Measurements from ENCODE around the gene MZT2B.
"Not testable (repeated sequence)": the region's sequence is repeated elsewhere in the genome, so short reads cannot be mapped to it uniquely, and the experiment has no call there.

Gene MZT2B

DNA sequence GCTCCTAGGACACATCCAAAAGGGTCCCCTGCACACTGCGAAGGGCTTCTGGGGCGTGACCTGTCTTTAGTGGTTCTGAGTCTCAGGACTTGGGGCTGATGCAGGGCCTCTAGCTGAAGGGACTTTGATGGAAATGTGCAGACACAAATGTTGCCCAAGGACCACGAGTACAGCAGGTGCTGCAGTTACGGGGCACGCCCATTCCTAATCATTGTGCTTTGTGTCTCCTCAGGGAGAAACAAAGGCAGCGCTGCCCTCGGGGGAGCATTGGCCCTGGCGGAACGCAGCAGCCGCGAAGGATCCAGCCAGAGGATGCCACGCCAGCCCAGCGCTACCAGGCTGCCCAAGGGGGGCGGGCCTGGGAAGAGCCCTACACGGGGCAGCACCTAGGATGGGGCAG is 8.2 kb downstream of the MZT2B start:
- TF ChIP-seq ZFP30 (CRISPR knock-in tag; IDR thresholded peaks at IDR 0.05) (no peak), BACH2 (CRISPR knock-in tag; IDR thresholded peaks at IDR 0.05; ENCODE audit: borderline replicate concordance) (no peak), SNAI2 (CRISPR knock-in tag; IDR thresholded peaks at IDR 0.05) (no peak)
- ATAC-seq: no peak

DNA sequence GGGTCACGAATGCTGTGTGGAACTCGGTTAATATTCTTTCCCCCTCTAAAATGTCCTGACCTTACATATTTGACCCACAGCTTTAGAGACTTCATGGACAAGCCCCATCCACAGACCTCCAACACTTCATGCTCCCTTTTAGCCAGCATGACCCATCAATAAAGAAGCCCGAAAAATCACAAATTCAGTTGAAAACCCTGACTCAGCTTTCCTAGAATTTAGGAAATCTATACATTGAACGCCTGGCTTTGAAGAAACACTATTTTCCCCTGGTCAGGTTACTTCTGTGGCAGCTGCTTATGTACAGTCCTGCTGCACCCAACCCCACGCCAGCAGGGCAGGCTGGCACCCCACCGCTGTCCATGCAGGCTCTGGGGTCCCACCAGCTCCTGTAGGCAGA is 9.3 kb downstream of the MZT2B start:
- ATAC-seq: not testable (repeated sequence)

DNA sequence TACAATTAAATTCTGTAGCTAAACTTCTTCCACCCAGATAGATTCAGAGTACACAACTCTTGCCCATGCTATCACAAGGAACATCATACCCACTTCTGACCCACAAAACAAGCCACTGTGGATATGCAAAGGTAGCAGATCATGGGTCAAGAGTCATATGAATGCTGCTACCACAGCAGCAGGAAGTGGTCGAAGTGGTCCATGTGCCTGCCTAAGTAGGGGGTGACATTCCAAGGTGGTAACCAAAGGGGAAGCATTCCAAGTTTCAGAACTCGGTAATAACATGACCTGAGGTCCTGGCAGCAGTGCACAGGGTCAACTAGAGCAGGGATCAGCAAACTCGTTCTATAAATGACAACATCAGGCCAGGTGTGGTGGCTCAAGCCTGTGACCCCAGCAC is 10.4 kb downstream of the MZT2B start:
- ATAC-seq: not testable (repeated sequence)

DNA sequence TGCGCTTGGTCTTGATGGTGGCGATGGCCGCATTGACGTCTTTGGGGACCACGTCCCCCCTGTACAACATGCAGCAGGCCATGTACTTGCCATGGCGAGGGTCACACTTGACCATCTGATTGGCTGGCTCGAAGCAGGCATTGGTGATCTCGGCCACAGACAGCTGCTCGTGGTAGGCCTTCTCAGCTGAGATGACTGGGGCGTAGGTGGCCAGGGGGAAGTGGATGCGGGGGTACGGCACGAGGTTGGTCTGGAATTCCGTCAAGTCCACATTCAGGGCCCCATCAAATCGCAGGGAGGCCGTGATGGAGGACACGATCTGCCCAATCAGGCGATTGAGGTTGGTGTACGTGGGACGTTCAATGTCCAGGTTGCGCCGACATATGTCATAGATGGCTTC is 11.8 kb downstream of the MZT2B start:
- not testable (repeated sequence) for ATAC-seq

- ATAC-seq: not testable (repeated sequence)
These were observed 13.1 kb downstream of the MZT2B start for GRCh38 chr2:130195089-130195635.

GRCh38 chr2:130196052-130196451 is 14.0 kb downstream of the MZT2B start:
- ATAC-seq: not testable (repeated sequence)

DNA sequence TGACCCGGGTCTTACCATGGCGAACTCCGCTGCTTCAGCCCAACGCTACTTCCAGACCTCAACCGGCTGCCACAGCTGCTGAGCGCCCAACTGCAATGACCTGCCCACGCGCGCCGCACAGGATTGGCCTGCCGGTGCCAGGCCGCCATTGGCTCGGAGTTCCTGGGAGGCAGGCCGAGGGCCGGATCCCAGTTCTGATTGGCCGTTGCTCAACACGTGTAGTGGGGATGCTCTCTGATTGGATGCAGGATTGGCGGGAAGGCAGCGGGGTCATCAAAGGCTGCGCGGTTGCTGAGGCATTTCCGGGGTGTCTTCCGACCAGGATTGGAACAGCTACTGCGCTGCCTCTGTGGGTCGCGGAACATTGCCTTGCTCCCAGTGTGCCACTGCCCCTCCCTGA is 16.3 kb downstream of the MZT2B start, which contains the start of gene TUBA3E:
TSS of gene TUBA3E (minus strand) at position 97 of the 400 bp plus-strand sequence. CDS start at position 18, 79 bp downstream.
- no peak for ATAC-seq
- TF ChIP-seq, protein P1, sequence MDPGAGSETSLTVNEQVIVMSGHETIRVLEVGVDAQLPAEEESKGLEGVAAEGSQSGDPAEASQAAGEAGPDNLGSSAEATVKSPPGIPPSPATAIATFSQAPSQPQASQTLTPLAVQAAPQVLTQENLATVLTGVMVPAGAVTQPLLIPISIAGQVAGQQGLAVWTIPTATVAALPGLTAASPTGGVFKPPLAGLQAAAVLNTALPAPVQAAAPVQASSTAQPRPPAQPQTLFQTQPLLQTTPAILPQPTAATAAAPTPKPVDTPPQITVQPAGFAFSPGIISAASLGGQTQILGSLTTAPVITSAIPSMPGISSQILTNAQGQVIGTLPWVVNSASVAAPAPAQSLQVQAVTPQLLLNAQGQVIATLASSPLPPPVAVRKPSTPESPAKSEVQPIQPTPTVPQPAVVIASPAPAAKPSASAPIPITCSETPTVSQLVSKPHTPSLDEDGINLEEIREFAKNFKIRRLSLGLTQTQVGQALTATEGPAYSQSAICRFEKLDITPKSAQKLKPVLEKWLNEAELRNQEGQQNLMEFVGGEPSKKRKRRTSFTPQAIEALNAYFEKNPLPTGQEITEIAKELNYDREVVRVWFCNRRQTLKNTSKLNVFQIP (CRISPR knock-in tag; IDR thresholded peaks at IDR 0.05; ENCODE audit: borderline replicate concordance, low read depth): no peak
- no peak for TF ChIP-seq ZFP3 (CRISPR knock-in tag; IDR thresholded peaks at IDR 0.05)
- TF ChIP-seq CSDC2 (CRISPR knock-in tag; IDR thresholded peaks at IDR 0.05): no peak
- TF ChIP-seq, protein P2, sequence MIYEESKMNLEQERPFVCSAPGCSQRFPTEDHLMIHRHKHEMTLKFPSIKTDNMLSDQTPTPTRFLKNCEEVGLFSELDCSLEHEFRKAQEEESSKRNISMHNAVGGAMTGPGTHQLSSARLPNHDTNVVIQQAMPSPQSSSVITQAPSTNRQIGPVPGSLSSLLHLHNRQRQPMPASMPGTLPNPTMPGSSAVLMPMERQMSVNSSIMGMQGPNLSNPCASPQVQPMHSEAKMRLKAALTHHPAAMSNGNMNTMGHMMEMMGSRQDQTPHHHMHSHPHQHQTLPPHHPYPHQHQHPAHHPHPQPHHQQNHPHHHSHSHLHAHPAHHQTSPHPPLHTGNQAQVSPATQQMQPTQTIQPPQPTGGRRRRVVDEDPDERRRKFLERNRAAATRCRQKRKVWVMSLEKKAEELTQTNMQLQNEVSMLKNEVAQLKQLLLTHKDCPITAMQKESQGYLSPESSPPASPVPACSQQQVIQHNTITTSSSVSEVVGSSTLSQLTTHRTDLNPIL (CRISPR knock-in tag; IDR thresholded peaks at IDR 0.05; ENCODE audit: low read depth): no peak
- TF ChIP-seq TSHZ2 (CRISPR knock-in tag; IDR thresholded peaks at IDR 0.05): no peak
- no peak for TF ChIP-seq ESRRG (CRISPR knock-in tag; IDR thresholded peaks at IDR 0.05)
- TF ChIP-seq BACH2 (CRISPR knock-in tag; IDR thresholded peaks at IDR 0.05; ENCODE audit: borderline replicate concordance): no peak
- TF ChIP-seq ZNF70 (CRISPR knock-in tag; IDR thresholded peaks at IDR 0.05): no peak
- TF ChIP-seq TOX (CRISPR knock-in tag; IDR thresholded peaks at IDR 0.05; ENCODE audit: borderline replicate concordance): no peak

DNA sequence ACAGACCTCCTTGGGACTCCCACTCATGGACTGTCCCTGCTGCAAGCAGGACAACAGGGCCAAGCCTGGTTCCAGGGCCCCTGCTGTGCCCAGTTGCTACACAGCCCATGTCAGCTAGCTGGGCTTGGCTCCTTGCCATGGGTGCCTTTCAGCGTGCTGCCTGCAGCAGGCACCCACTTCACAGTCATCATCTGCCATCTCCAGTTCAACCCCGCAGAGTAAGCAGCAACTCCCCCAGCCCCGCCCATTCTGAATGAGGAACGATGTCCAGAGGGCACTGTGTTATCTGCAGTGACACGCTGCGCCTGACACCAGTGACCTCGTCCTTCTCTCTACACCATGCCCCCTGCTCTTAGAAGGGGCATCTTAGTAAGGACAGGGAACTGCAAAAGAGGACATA is 20.5 kb downstream of the MZT2B start:
- ATAC-seq: not testable (repeated sequence)

DNA sequence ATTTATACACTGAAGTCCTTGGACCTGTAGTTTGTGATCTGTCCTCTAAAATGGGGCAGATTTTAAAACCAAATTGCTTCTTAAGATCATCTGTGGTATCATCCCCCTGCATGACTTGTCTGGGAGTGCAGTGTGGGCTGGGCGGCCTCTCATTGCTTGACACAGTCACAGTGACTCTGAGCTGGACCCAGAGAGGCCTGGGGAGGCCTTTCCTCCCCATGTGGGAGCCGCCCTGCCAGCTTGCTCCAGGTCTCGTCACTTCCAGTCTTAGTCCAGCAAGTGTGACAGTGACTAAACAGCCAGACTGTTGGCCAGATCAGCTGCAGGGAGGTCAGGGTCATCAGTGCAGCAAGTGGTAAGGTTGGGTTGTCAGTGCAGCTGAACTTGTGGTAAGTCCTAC is 21.1 kb downstream of the MZT2B start:
- ATAC-seq: not testable (repeated sequence)

- not testable (repeated sequence) for ATAC-seq
These were observed 25.0 kb downstream of the MZT2B start for GRCh38 chr2:130207051-130207450.

DNA sequence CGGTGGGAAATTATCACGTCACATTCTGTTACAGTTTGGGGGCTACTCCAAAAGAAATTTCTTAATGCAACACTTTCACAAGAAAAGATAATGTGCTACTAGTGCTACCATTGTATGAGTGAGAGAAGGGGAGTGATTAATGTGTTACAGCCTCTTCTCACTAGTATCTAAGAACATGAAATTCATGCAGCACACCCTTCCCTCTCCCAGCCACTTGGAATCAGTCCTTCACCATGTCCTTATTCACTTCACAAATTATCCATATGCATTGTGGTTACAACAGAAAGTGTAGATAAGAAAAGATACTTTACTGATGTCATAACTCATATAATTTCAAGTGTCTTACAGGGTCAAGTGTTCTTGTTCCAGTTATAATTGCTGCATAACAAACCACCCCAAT is 37.1 kb downstream of the MZT2B start:
- ATAC-seq: not testable (repeated sequence)

DNA sequence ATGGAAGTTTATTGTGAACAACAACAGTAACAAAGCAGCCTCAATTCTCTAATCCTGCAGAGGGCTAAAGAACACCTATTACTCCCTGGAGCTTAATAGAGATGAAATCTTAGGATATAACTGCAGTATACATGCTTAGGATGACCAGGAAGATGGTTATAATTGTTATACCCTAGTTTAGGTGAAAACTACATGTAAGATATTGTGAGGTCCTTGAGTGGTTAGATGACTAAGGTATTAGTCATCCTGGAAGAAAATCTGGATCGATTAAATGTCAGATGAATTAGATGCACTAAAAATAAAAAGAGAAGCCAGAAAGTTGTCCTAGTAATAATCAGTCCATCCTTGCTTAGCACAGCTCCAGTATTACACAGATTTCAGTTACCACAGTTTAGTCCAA is 38.4 kb downstream of the MZT2B start:
- ATAC-seq: peak; percentile 19; the same call in 2 of the 3 replicates

GRCh38 chr2:130222523-130222922 is 40.5 kb downstream of the MZT2B start:
- not testable (repeated sequence) for ATAC-seq

DNA sequence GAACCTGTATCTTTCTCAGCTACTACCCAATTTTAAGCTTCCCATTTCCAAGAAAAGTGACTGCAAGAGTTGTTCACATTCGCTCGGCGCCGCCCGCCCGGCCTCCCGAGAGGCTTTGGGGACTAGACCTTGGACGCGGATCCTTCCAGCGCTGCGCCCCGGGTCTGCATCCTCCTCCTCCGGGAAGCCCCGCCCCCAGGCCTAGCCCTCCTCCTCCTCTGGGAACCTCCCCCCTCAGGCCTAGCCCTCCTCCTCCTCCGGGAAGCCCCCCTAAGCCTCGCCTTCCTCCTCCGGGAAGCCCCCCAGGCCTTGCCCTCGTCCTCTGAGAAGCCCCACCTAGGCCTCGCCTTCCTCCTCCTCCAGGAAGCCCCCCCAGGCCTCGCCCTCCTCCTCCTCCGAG is 45.9 kb downstream of the MZT2B start:
- ATAC-seq: not testable (repeated sequence)

DNA sequence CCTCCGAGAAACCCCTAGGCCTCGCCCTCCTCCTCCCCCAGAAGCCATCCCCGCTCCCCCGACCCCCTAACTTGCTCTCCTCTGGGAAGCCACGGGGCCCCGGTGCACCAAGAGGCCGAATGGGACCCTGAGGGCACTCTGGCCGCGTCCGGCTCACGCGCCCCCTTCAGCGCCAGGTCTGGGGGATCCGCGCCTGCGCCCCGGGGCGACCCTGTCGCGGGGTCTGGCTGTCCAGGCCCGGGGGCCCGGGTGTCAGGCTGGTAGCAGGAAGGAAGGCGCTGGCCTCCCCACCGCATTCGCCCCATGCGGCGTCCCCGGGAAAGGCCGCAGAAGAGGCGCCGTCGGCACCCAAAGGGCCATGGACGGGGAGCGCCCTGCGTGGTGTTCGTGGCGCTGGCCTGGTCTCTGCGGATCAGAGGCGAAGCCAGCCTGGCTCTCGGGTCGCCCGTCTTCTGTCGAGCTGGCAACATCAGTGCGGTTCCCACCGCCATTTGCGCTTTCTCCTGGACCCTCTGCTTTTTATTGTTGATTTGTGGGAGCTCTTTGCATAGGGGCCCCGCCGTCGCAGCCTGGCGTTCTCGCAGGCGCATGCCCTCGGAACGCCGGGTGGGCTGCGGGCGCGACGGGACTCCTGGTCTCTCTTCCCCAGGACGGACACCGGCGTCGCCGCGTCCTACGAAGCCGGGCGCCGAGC is 46.6 kb downstream of the MZT2B start:
- ATAC-seq: not testable (repeated sequence)

Measured in SK-N-SH treated with all-trans-retinoic acid at 6 μM for 48 hours (cell line).